MM.1S (cell line): ENCODE results near the gene UNK.
A peak's percentile ranks its signal among the peaks of the same experiment; 100 is the strongest.

ENCODE experiments used
- DNase-seq: peaks from one replicate; pipeline ENCODE4 v3.0.0-alpha.2; 2015
- H2AFZ ChIP-seq: fragments of 300-600 bp; sonication (generic); 2 replicates; pipeline ENCODE4 v1.6.0; 2016; ENCODE audit warnings: antibody characterized with exemption, low read length
- H3F3A ChIP-seq: fragments of 300-600 bp; sonication (generic); 2 replicates; pipeline ENCODE4 v1.6.1; 2016; ENCODE audit warnings: mild to moderate bottlenecking, antibody characterized with exemption, low read length, moderate library complexity, mixed read lengths; ENCODE audit not compliant: insufficient read depth
- H3K27ac ChIP-seq: fragments of 300-600 bp; sonication (generic); 2 replicates; pipeline ENCODE4 v1.5.1; 2016; ENCODE audit warnings: mild to moderate bottlenecking, low read length
- H3K27me3 ChIP-seq: fragments of 300-600 bp; sonication (generic); replicated peaks from 2 replicates; pipeline ENCODE4 v1.6.0; 2016; ENCODE audit warnings: low read length; ENCODE audit not compliant: insufficient read depth
- H3K36me3 ChIP-seq: fragments of 300-600 bp; sonication (generic); replicated peaks from 2 replicates; pipeline ENCODE4 v1.6.1; 2016; ENCODE audit warnings: mild to moderate bottlenecking, low read length, mixed read lengths; ENCODE audit not compliant: insufficient read depth
- H3K4me1 ChIP-seq: fragments of 300-600 bp; sonication (generic); 2 replicates; pipeline ENCODE4 v1.6.1; 2016; ENCODE audit warnings: low read length, mixed read lengths
- H3K4me2 ChIP-seq: fragments of 300-600 bp; sonication (generic); 2 replicates; pipeline ENCODE4 v1.6.0; 2016; ENCODE audit warnings: low read depth, low read length
- H3K4me3 ChIP-seq: fragments of 300-600 bp; sonication (generic); 2 replicates; pipeline ENCODE4 v1.5.1; 2016; ENCODE audit warnings: low read length, mixed read lengths
- H3K79me2 ChIP-seq: fragments of 300-600 bp; sonication (generic); 2 replicates; pipeline ENCODE4 v1.6.1; 2016; ENCODE audit warnings: mixed run types, low read length, mixed read lengths
- H3K9ac ChIP-seq: fragments of 300-600 bp; sonication (generic); 2 replicates; pipeline ENCODE4 v1.6.1; 2016; ENCODE audit warnings: low read length, mixed read lengths
- H3K9me2 ChIP-seq: fragments of 300-600 bp; sonication (generic); replicated peaks from 2 replicates; pipeline ENCODE4 v1.6.1; 2016; ENCODE audit warnings: mild to moderate bottlenecking, low read length, mixed read lengths; ENCODE audit not compliant: insufficient read depth
- H3K9me3 ChIP-seq: fragments of 300-600 bp; sonication (generic); replicated peaks from 2 replicates; pipeline ENCODE4 v1.6.1; 2016; ENCODE audit warnings: mild to moderate bottlenecking, low read length, mixed read lengths; ENCODE audit not compliant: insufficient read depth
- H4K20me1 ChIP-seq: fragments of 300-600 bp; sonication (generic); 2 replicates; pipeline ENCODE4 v1.6.1; 2016; ENCODE audit warnings: mild to moderate bottlenecking, low read length, moderate library complexity, mixed read lengths; ENCODE audit not compliant: insufficient read depth
- CTCF ChIP-seq: fragments of 300-600 bp; sonication (generic); IDR thresholded peaks from 2 replicates; pipeline ENCODE4 v1.5.1; 2016; ENCODE audit warnings: antibody characterized with exemption, low read length, mixed read lengths
- EZH2 ChIP-seq: fragments of 300-600 bp; sonication (generic); optimal IDR thresholded peaks from 2 replicates; pipeline ENCODE3; 2017; ENCODE audit warnings: low read depth, mild to moderate bottlenecking, antibody characterized with exemption, low read length, mixed read lengths
- EZH2phosphoT487 ChIP-seq: fragments of 300-600 bp; sonication (generic); IDR thresholded peaks from 2 replicates; pipeline ENCODE4 v1.6.1; 2018; ENCODE audit warnings: antibody characterized with exemption, low read length

The UNK gene

GRCh38 chr17:75845058-75845711, 60.6 kb downstream of the UNK start:
- no peak overlapping the region for H2AFZ ChIP-seq
- H3K4me3 ChIP-seq: no peak overlapping the region
- peaks cover 7% of the 10 kb centered on the region; the same call in 1 of the 2 replicates for H3K27me3 ChIP-seq
- H3K4me1 ChIP-seq: no peaks in the 10 kb centered on the region
- H3K4me2 ChIP-seq: no peak overlapping the region
- no peaks in the 10 kb centered on the region for H3K36me3 ChIP-seq
- no peak overlapping the region for H3K27ac ChIP-seq
- H3K79me2 ChIP-seq: no peaks in the 10 kb centered on the region
- H3F3A ChIP-seq: no peaks in the 10 kb centered on the region
- DNase-seq: peak; percentile 70
- H3K9me3 ChIP-seq: no peaks in the 10 kb centered on the region
- H3K9me2 ChIP-seq: no peaks in the 10 kb centered on the region
- no peaks in the 10 kb centered on the region for H4K20me1 ChIP-seq
- no peak overlapping the region for H3K9ac ChIP-seq
- TF ChIP-seq CTCF (peak; percentile 72), EZH2 (no peak), EZH2phosphoT487 (no peak)

GRCh38 chr17:75845933-75846691, 61.5 kb downstream of the UNK start:
- Histone ChIP-seq H3K27ac (no peak overlapping the region), H3K9me2 (no peaks in the 10 kb centered on the region), H3K9me3 (no peaks in the 10 kb centered on the region), H3K79me2 (no peaks in the 10 kb centered on the region), H2AFZ (no peak overlapping the region), H4K20me1 (no peaks in the 10 kb centered on the region), H3K4me3 (no peak overlapping the region), H3K36me3 (no peaks in the 10 kb centered on the region), H3F3A (no peaks in the 10 kb centered on the region), H3K4me1 (no peaks in the 10 kb centered on the region), H3K4me2 (no peak overlapping the region), H3K27me3 (no peaks in the 10 kb centered on the region), H3K9ac (no peak overlapping the region)
- DNase-seq: no peak
- TF ChIP-seq CTCF (no peak), EZH2phosphoT487 (no peak), EZH2 (no peak)

- no peak for TF ChIP-seq EZH2phosphoT487
- no peak for TF ChIP-seq CTCF
- TF ChIP-seq EZH2: no peak
- H3K4me1 ChIP-seq: no peaks in the 10 kb centered on the region
- no peak overlapping the region for H3K27ac ChIP-seq
- no peak for DNase-seq
- no peaks in the 10 kb centered on the region for H3F3A ChIP-seq
- H3K79me2 ChIP-seq: no peaks in the 10 kb centered on the region
- H3K9me3 ChIP-seq: no peaks in the 10 kb centered on the region
- no peaks in the 10 kb centered on the region for H3K9me2 ChIP-seq
- no peak overlapping the region for H3K4me2 ChIP-seq
- no peak overlapping the region for H3K9ac ChIP-seq
- no peaks in the 10 kb centered on the region for H4K20me1 ChIP-seq
- H3K27me3 ChIP-seq: no peaks in the 10 kb centered on the region
- no peak overlapping the region for H2AFZ ChIP-seq
- no peaks in the 10 kb centered on the region for H3K36me3 ChIP-seq
- no peak overlapping the region for H3K4me3 ChIP-seq
Observed at GRCh38 chr17:75846692-75847613, 62.3 kb downstream of the UNK start.
